ENCODE data around the gene HNRNPA2B1.
A peak's percentile ranks its signal among the peaks of the same experiment; 100 is the strongest.

The HNRNPA2B1 gene

GRCh38 chr7:26200444-26201246 is at the start of gene HNRNPA2B1:
HNRNPA2B1 (minus strand) TSS chr7:26200746; CDS start chr7:26200577, 169 bp downstream.
- peak; percentile 97 for TF ChIP-seq ELF4 (IDR thresholded peaks at IDR 0.05)
- TF ChIP-seq ZNF384 (IDR thresholded peaks at IDR 0.05) = no peak
- TF ChIP-seq PKNOX1 (IDR thresholded peaks at IDR 0.05) = 0 out of 2 replicates have a peak, but pooled peaks have one; percentile 24
- no peak for TF ChIP-seq TARDBP (IDR thresholded peaks at IDR 0.05)
- no peak for TF ChIP-seq CTBP1 (IDR thresholded peaks at IDR 0.05; ENCODE audit: borderline replicate concordance)
- peak; percentile 92 for TF ChIP-seq FOXM1 (IDR thresholded peaks at IDR 0.05; ENCODE audit: borderline replicate concordance)
- no peak for TF ChIP-seq HDGF (IDR thresholded peaks at IDR 0.05; ENCODE audit: borderline replicate concordance)
- TF ChIP-seq LEF1 (IDR thresholded peaks at IDR 0.05; ENCODE audit: borderline replicate concordance) = no peak

GRCh38 chr7:26250239-26250638 is 49.7 kb upstream of the HNRNPA2B1 start:
- DNase-seq (ENCODE audit: extremely low spot score) = no peak
- POLR2A ChIA-PET = no interaction called here
- CTCF ChIA-PET = no interaction called here

More at GRCh38 chr7:26200444-26201246, at the start of gene HNRNPA2B1:
- DNase-seq (ENCODE audit: extremely low spot score) = peak; percentile 75
- POLR2A ChIA-PET = interaction anchor here (0.6 to 6.8 kb wide), 48 partner anchors 8 to 984 kb away, joined by 3 to 46 read pairs (median 4); partner anchors contain the start of genes HOXA11, HOXA3, HOXA5 and HOXA6
- CTCF ChIA-PET = interaction anchor here (0.6 kb wide), 2 partner anchors 38 to 914 kb away, joined by 3 to 4 read pairs; no protein-coding TSS in a partner anchor

DNA sequence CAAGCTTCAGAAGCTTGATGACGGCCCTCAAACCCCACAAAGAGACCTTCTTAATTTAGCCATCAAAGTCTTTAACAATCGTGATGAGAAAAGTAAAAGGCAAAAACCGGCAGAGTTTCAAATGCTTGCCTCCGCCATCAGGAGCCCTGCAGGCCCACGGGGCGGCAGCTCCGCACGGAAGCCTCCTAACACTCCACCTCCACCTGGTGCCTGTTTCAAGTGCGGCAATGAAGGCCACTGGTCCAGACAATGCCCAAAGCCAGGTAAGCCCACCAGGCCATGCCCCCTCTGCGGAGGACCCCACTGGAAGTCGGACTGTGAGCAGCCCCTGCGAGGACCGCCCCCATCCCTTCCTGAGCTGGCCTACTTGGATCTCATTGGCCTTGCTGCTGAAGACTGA is 44.6 kb upstream of the HNRNPA2B1 start:
- ChIA-PET CTCF (no interaction called here), POLR2A (interaction anchor here (1.2 kb wide), 1 partner anchor 45 kb away, joined by 3 read pairs; the partner anchor contains the start of gene HNRNPA2B1)
- TF ChIP-seq HDGF (IDR thresholded peaks at IDR 0.05; ENCODE audit: borderline replicate concordance) = no peak
- TF ChIP-seq PKNOX1 (IDR thresholded peaks at IDR 0.05) = no peak
- TF ChIP-seq ARNT (IDR thresholded peaks at IDR 0.05) = no peak
- TF ChIP-seq FOXA1 (IDR thresholded peaks at IDR 0.05) = no peak
- TF ChIP-seq SP1 (IDR thresholded peaks at IDR 0.05) = no peak
- TF ChIP-seq CTBP1 (IDR thresholded peaks at IDR 0.05; ENCODE audit: borderline replicate concordance) = no peak
- TF ChIP-seq FOXK2 (IDR thresholded peaks at IDR 0.05) = no peak
- no peak for TF ChIP-seq ELF4 (IDR thresholded peaks at IDR 0.05)
- TF ChIP-seq LEF1 (IDR thresholded peaks at IDR 0.05; ENCODE audit: borderline replicate concordance) = no peak
- TF ChIP-seq ZNF384 (IDR thresholded peaks at IDR 0.05) = no peak
- TF ChIP-seq SUZ12 (IDR thresholded peaks at IDR 0.05) = no peak
- TF ChIP-seq BHLHE40 (IDR thresholded peaks at IDR 0.05; ENCODE audit: borderline replicate concordance) = no peak
- no peak for TF ChIP-seq TARDBP (IDR thresholded peaks at IDR 0.05)
- no peak for TF ChIP-seq FOXM1 (IDR thresholded peaks at IDR 0.05; ENCODE audit: borderline replicate concordance)
- no peak for TF ChIP-seq L3MBTL2 (conservative IDR thresholded peaks at IDR 0.05)
- TF ChIP-seq NFRKB (IDR thresholded peaks at IDR 0.05) = no peak
- DNase-seq (ENCODE audit: extremely low spot score) = no peak

More at GRCh38 chr7:26250239-26250638, 49.7 kb upstream of the HNRNPA2B1 start:
- no peak for TF ChIP-seq FOXK2 (IDR thresholded peaks at IDR 0.05)
- TF ChIP-seq ELF4 (IDR thresholded peaks at IDR 0.05) = no peak
- no peak for TF ChIP-seq SP1 (IDR thresholded peaks at IDR 0.05)
- no peak for TF ChIP-seq NFRKB (IDR thresholded peaks at IDR 0.05)
- no peak for TF ChIP-seq CTBP1 (IDR thresholded peaks at IDR 0.05; ENCODE audit: borderline replicate concordance)
- no peak for TF ChIP-seq FOXA1 (IDR thresholded peaks at IDR 0.05)
- TF ChIP-seq TARDBP (IDR thresholded peaks at IDR 0.05) = no peak
- no peak for TF ChIP-seq HDGF (IDR thresholded peaks at IDR 0.05; ENCODE audit: borderline replicate concordance)
- no peak for TF ChIP-seq FOXM1 (IDR thresholded peaks at IDR 0.05; ENCODE audit: borderline replicate concordance)
- TF ChIP-seq SUZ12 (IDR thresholded peaks at IDR 0.05) = no peak
- TF ChIP-seq ARNT (IDR thresholded peaks at IDR 0.05) = no peak
- no peak for TF ChIP-seq LEF1 (IDR thresholded peaks at IDR 0.05; ENCODE audit: borderline replicate concordance)
- no peak for TF ChIP-seq L3MBTL2 (conservative IDR thresholded peaks at IDR 0.05)
- no peak for TF ChIP-seq PKNOX1 (IDR thresholded peaks at IDR 0.05)
- no peak for TF ChIP-seq ZNF384 (IDR thresholded peaks at IDR 0.05)
- no peak for TF ChIP-seq BHLHE40 (IDR thresholded peaks at IDR 0.05; ENCODE audit: borderline replicate concordance)

DNA sequence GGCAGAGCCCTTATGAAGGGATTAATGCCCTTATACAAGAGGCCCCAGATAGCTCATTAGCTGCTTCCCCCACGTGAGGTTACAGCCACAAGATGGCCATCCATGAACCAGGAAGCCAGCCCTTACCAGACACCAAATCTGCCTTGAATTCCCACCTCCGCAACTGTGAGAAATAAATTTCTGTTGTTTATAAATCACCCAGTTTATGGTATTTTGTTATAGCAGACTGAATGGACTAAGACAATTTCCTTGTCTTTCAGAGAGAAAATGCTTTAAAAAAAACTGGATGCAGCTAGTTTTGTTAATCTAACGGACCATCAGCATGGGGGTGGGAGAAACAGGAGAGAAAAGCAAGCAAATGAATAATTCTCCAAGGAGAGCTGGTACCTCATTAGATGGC is 37.5 kb upstream of the HNRNPA2B1 start:
- POLR2A ChIA-PET = interaction anchor here (0.8 to 1.3 kb wide), 3 partner anchors 11 to 38 kb away, joined by 3 to 4 read pairs (median 3); no protein-coding TSS in a partner anchor
- TF ChIP-seq FOXA1 (IDR thresholded peaks at IDR 0.05) = no peak
- no peak for TF ChIP-seq FOXK2 (IDR thresholded peaks at IDR 0.05)
- TF ChIP-seq TARDBP (IDR thresholded peaks at IDR 0.05) = no peak
- TF ChIP-seq NFRKB (IDR thresholded peaks at IDR 0.05) = no peak
- no peak for TF ChIP-seq SP1 (IDR thresholded peaks at IDR 0.05)
- TF ChIP-seq HDGF (IDR thresholded peaks at IDR 0.05; ENCODE audit: borderline replicate concordance) = no peak
- no peak for TF ChIP-seq PKNOX1 (IDR thresholded peaks at IDR 0.05)
- TF ChIP-seq ARNT (IDR thresholded peaks at IDR 0.05) = no peak
- no peak for TF ChIP-seq SUZ12 (IDR thresholded peaks at IDR 0.05)
- no peak for TF ChIP-seq FOXM1 (IDR thresholded peaks at IDR 0.05; ENCODE audit: borderline replicate concordance)
- TF ChIP-seq ZNF384 (IDR thresholded peaks at IDR 0.05) = no peak
- CTCF ChIA-PET = no interaction called here
- no peak for DNase-seq (ENCODE audit: extremely low spot score)

Measured in HEK293T (cell line).